HG03060 (cell line): ENCODE data around the gene DUS2.
"Not testable (repeated sequence)": the region's sequence is repeated elsewhere in the genome, so short reads cannot be mapped to it uniquely, and the experiment has no call there.

Experiments used
- ATAC-seq: cut with Tn5 transposase; IDR thresholded peaks from one replicate; pipeline ENCODE4 v1.9.1; 2021; ENCODE audit warnings: low read depth, moderate number of reproducible peaks; ENCODE audit not compliant: unreplicated experiment

The DUS2 gene

DNA sequence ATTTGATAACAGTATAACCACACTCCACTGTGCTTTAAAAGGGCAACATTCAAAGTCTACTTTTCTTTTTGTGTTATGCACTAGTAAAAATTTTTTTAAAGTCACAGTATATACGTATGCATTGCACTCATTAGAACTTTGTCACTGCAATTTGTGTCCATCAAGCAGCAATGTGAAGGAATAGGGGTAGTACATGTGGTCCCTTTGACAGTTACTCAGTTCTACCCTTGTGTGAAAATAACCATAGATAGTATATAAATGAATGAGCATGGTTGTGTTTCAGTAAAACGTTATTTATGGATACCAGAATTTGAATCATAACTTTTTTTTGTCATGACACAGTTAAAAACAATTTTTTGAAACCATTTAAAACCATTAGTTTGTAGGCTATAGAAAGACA, 92.8 kb downstream of the DUS2 start:
- no peak for ATAC-seq

DNA sequence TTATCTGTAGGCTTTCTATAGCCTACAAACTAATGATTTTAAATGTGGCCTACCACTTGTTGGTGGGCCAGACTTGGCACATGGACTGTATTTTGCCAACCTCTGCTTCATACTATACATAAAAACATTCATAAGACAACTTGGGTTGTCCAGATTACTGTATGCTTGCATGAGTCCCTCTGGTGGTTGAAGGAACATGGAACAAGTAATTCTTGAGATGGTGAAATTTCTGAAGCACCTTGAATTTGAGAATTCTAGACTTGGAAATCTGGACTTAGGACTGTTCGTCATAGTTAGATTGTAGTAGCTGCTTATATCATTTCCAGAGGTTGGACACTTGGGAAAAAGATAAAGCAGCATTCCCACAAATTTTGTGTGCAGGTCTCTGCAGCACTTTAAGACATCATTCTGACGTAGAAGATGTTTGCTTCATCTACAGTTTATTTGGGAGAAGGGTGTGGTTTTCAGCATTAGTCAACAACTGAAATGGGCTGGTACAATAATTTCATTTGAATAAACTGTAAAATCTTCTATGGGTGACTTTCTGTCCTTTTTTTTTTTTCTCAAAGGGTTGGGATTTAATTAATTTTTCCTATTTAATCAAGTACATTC, 93.3 kb downstream of the DUS2 start:
- ATAC-seq: no peak

DNA sequence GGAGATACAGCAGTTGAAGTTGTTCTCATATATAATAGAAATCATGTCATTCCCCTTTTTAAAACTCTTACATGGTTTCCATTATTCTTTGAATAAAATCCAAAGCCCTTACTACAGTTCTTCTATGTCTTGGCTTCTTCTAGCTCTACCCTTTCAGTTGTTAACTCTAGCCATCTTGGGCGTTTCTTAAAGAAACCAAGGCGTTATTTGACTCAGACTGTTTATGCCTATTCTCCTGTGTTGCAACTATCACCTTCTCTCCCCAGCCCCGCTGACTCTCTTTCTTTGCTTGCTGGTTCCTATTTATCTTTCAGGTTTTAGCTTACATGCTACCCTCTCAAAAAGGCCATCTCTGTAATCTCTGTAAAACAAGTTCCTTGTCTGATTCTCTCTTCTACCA, 94.8 kb downstream of the DUS2 start:
- no peak for ATAC-seq

DNA sequence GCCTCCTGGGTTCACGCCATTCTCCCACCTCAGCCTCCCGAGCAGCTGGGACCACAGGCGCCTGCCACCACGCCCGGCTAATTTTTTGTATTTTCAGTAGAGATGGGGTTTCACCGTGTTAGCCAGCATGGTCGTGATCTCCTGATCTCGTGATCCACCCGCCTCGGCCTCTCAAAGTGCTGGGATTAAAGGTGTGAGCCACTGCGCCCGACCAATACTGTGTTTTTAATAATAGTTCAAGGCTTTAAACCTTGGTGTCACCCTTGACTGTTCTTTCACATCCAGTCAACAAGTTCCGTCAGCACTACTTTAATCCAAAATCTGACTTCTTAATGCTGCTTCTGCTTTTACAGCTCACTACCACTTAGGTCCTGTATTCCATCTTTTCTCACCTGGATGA, 95.9 kb downstream of the DUS2 start:
- not testable (repeated sequence) for ATAC-seq

DNA sequence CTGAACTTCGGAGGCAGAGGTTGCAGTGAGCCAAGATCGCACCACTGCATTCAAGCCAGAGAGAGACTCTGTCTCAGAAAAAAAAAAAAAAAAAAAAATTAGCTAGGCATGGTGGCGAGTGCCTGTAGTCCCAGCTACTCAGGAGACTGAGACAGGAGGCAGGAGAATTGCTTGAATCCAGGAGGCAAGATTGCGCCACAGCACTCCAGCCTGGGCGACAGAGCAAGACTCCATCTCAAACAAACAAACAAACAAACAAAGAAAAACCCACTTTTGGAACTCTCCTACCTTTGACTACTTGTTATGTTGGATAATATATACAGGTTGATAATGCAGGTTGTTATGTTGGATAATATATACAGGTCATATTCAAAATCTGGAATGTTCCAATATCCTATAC, 97.4 kb downstream of the DUS2 start:
- not testable (repeated sequence) for ATAC-seq

DNA sequence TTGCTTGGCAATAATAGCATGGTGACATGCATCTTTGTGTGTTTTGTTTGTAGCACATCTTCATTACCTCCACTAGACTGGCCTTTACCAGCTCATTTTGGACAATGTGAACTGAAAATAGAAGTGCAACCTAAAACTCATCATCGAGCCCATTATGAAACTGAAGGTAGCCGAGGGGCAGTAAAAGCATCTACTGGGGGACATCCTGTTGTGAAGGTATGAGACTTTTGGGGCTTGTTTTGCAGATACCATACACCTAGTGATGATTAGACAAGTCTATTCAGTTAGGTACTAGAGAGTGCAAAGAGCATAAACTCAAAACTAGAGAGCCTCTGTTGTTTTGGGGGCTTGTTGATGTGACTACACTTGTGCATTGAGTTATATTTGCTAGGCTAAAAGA, 103.3 kb downstream of the DUS2 start:
- ATAC-seq: no peak

DNA sequence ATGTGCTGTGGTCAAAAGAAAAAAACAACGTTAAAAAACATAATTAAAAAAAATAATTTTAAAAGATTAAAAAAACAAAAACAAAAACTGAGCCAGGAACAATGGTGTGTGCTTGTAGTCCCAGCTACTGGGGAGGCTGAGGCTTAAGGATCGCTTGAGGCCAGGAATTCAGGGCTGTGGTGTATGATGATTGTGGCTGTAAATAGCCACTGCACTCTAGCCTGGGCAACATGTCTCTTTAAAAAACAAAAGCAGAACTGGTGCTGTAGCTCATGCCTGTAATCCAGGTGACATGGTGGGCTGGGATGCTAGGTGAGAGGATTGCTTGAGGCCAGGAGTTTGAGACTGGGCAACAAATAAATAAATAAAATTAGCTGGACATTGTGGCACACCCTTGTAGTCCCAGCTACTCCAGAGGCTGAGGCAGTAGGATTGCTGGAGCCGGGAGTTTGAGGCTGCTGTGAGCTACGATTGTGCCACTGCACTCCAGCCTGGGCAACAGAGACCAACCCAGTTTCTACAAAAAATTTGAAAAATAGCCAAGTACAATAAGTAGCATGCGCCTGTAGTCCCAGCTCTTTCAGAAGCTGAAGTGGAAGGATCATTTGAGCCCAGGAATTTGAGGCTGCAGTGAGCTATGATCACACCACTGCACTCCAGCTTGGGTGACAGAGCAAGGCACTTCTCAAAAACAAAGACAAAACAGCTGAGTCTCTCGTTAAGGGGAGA, 105.7 kb downstream of the DUS2 start:
- no peak for ATAC-seq
